ENCODE data around the gene HIPK2.

HIPK2 gene

DNA sequence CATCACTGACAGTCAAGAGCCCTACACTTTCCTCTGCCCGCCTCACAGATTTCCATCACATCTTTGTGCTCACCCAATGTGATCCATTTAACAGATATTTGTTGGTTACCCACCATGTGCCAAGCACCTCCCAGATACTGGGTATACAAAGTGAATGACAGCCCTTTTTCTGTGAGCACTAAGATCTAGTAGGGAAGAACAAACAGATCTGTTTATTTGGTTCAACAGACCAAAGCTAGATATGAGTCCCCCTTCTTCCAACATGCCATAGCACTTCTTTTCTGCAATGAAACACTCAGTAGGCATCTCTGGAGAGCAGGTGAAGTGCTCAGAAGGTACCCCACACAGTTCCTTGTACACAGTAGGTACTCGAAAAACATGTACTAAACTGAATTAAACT, 101.4 kb downstream of the HIPK2 start:
- no peak for ATAC-seq
- TF ChIP-seq ZNF565 (CRISPR knock-in tag; conservative IDR thresholded peaks at IDR 0.05; ENCODE audit: low read depth) = no peak
- TF ChIP-seq BACH2 (CRISPR knock-in tag; IDR thresholded peaks at IDR 0.05; ENCODE audit: borderline replicate concordance) = no peak
- no peak for TF ChIP-seq ZFP3 (CRISPR knock-in tag; IDR thresholded peaks at IDR 0.05)
- no peak for TF ChIP-seq ZNF70 (CRISPR knock-in tag; IDR thresholded peaks at IDR 0.05)
- no peak for TF ChIP-seq ESRRG (CRISPR knock-in tag; IDR thresholded peaks at IDR 0.05)
- TF ChIP-seq, protein P1, sequence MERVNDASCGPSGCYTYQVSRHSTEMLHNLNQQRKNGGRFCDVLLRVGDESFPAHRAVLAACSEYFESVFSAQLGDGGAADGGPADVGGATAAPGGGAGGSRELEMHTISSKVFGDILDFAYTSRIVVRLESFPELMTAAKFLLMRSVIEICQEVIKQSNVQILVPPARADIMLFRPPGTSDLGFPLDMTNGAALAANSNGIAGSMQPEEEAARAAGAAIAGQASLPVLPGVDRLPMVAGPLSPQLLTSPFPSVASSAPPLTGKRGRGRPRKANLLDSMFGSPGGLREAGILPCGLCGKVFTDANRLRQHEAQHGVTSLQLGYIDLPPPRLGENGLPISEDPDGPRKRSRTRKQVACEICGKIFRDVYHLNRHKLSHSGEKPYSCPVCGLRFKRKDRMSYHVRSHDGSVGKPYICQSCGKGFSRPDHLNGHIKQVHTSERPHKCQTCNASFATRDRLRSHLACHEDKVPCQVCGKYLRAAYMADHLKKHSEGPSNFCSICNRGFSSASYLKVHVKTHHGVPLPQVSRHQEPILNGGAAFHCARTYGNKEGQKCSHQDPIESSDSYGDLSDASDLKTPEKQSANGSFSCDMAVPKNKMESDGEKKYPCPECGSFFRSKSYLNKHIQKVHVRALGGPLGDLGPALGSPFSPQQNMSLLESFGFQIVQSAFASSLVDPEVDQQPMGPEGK (CRISPR knock-in tag; IDR thresholded peaks at IDR 0.05; ENCODE audit: borderline replicate concordance) = no peak
- TF ChIP-seq ZNF8 (CRISPR knock-in tag; IDR thresholded peaks at IDR 0.05) = no peak
- no peak for TF ChIP-seq SNAI2 (CRISPR knock-in tag; IDR thresholded peaks at IDR 0.05)
- TF ChIP-seq, protein P2, sequence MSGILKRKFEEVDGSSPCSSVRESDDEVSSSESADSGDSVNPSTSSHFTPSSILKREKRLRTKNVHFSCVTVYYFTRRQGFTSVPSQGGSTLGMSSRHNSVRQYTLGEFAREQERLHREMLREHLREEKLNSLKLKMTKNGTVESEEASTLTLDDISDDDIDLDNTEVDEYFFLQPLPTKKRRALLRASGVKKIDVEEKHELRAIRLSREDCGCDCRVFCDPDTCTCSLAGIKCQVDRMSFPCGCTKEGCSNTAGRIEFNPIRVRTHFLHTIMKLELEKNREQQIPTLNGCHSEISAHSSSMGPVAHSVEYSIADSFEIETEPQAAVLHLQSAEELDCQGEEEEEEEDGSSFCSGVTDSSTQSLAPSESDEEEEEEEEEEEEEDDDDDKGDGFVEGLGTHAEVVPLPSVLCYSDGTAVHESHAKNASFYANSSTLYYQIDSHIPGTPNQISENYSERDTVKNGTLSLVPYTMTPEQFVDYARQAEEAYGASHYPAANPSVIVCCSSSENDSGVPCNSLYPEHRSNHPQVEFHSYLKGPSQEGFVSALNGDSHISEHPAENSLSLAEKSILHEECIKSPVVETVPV (CRISPR knock-in tag; IDR thresholded peaks at IDR 0.05) = no peak
- TF ChIP-seq ZC3H10 (CRISPR knock-in tag; IDR thresholded peaks at IDR 0.05) = no peak
- no peak for TF ChIP-seq CSDC2 (CRISPR knock-in tag; IDR thresholded peaks at IDR 0.05)

DNA sequence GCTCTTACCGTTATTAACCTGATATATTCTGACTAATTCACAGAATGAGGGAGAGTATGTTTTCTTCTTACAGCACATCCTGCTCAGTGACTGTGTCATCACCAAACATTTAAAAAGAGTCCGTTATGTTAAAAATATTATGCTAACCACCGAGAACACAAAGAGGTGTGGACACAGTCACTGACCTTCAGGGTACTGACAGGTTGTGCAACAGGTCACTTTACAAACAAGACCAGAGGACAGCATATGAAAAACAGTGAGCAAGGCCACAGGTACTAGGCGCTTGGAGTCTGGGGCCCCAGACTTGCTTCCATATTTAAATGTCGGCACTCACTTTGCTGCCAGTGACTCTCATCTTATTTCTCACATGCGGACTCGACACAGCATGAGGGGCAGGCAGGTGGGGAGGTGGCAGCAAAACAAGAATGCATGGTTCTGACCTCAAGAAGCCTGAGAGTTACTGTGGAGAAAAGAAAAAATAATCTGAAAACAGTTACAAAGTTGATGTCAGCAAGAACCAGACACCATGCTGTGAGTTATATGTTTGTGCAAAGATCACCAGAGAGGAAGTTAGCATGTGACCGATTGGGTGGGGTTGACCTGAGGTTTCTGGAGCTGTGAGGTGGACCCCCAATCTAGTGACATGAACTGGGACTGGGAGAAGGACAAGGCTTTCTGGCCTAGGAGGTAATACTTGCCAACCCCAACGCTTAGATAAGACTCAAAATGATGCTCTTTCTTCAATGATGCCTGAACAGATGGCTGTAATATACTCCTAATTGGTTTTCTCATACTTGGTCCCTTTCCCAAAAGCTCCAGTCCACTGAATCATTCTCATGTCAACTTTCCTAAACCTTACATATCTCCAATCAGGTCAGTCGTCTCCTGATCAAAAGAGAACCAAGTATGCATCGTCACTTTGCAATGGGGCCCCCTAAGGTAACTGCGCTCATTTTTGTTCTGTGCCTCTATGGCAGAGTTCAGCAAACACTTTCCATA, 102.4 kb downstream of the HIPK2 start:
- TF ChIP-seq, protein P3, sequence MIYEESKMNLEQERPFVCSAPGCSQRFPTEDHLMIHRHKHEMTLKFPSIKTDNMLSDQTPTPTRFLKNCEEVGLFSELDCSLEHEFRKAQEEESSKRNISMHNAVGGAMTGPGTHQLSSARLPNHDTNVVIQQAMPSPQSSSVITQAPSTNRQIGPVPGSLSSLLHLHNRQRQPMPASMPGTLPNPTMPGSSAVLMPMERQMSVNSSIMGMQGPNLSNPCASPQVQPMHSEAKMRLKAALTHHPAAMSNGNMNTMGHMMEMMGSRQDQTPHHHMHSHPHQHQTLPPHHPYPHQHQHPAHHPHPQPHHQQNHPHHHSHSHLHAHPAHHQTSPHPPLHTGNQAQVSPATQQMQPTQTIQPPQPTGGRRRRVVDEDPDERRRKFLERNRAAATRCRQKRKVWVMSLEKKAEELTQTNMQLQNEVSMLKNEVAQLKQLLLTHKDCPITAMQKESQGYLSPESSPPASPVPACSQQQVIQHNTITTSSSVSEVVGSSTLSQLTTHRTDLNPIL (CRISPR knock-in tag; IDR thresholded peaks at IDR 0.05; ENCODE audit: low read depth) = no peak
- TF ChIP-seq ZNF70 (CRISPR knock-in tag; IDR thresholded peaks at IDR 0.05) (no peak), ZC3H10 (CRISPR knock-in tag; IDR thresholded peaks at IDR 0.05) (no peak), PPARA (CRISPR knock-in tag; IDR thresholded peaks at IDR 0.05; ENCODE audit: borderline replicate concordance) (no peak), RARB (CRISPR knock-in tag; IDR thresholded peaks at IDR 0.05) (no peak), CSDC2 (CRISPR knock-in tag; IDR thresholded peaks at IDR 0.05) (no peak), GLIS3 (CRISPR knock-in tag; IDR thresholded peaks at IDR 0.05) (no peak), ZNF8 (CRISPR knock-in tag; IDR thresholded peaks at IDR 0.05) (no peak), BACH2 (CRISPR knock-in tag; IDR thresholded peaks at IDR 0.05; ENCODE audit: borderline replicate concordance) (no peak), ZNF565 (CRISPR knock-in tag; conservative IDR thresholded peaks at IDR 0.05; ENCODE audit: low read depth) (no peak), TCF4 (CRISPR knock-in tag; IDR thresholded peaks at IDR 0.05; ENCODE audit: borderline replicate concordance) (no peak), ESRRG (CRISPR knock-in tag; IDR thresholded peaks at IDR 0.05) (no peak), OSR1 (CRISPR knock-in tag; IDR thresholded peaks at IDR 0.05) (no peak)
- TF ChIP-seq, protein P2 (CRISPR knock-in tag; IDR thresholded peaks at IDR 0.05) = no peak
- TF ChIP-seq, protein P4, sequence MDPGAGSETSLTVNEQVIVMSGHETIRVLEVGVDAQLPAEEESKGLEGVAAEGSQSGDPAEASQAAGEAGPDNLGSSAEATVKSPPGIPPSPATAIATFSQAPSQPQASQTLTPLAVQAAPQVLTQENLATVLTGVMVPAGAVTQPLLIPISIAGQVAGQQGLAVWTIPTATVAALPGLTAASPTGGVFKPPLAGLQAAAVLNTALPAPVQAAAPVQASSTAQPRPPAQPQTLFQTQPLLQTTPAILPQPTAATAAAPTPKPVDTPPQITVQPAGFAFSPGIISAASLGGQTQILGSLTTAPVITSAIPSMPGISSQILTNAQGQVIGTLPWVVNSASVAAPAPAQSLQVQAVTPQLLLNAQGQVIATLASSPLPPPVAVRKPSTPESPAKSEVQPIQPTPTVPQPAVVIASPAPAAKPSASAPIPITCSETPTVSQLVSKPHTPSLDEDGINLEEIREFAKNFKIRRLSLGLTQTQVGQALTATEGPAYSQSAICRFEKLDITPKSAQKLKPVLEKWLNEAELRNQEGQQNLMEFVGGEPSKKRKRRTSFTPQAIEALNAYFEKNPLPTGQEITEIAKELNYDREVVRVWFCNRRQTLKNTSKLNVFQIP (CRISPR knock-in tag; IDR thresholded peaks at IDR 0.05; ENCODE audit: borderline replicate concordance, low read depth) = no peak
- no peak; the same call in 2 of the 3 replicates for ATAC-seq

DNA sequence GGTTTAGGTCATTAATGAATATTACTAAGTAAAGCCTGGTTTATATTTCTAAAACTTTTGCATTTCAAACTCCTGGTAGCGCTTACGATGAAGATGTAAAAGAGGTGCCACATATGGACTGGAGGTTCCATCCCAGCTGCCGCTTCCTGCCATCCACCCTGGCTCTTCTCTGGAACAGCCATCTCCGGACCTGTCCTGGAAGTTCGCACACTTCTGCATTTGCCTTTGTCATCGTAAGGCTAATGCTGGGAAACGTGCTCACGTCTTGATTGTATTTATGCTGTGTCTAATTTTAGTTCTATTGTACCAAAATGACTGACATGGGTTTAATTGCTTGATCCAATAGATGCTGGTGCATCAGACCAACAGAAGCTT, 103.1 kb downstream of the HIPK2 start:
- ATAC-seq = no peak
- no peak for TF ChIP-seq ZNF70 (CRISPR knock-in tag; IDR thresholded peaks at IDR 0.05)
- no peak for TF ChIP-seq CSDC2 (CRISPR knock-in tag; IDR thresholded peaks at IDR 0.05)
- no peak for TF ChIP-seq ISL1 (CRISPR knock-in tag; IDR thresholded peaks at IDR 0.05)
- no peak for TF ChIP-seq OSR1 (CRISPR knock-in tag; IDR thresholded peaks at IDR 0.05)
